Fibroblast of lung (primary cell): ENCODE data around the gene TMEM256. TPM values are rescaled to one million over a fixed set of nuclear protein-coding genes. Genes with fewer than 3 reads are reported as not detected.

Experiments
- DNase-seq, 2 donors: peaks; one replicate each; pipeline versions ENCODE4 v3.0.0 to v3.0.0-alpha.2; 2010; ENCODE audit warnings: low read depth in 2 of 2
- H2AFZ ChIP-seq: 2 replicates; pipeline ENCODE4 v1.5.1; 2012; ENCODE audit warnings: low read length, control low read depth, inconsistent platforms
- H3K27ac ChIP-seq: 2 replicates; pipeline ENCODE4 v1.5.1; 2011; ENCODE audit warnings: low read length, control low read depth; ENCODE audit not compliant: insufficient read depth
- H3K27me3 ChIP-seq: 2 replicates; pipeline ENCODE4 v1.5.1; 2011; ENCODE audit warnings: mild to moderate bottlenecking, low read length; ENCODE audit not compliant: control insufficient read depth, insufficient read depth
- H3K36me3 ChIP-seq: 2 replicates; pipeline ENCODE4 v1.5.1; 2011; ENCODE audit warnings: low read length; ENCODE audit not compliant: control insufficient read depth, insufficient read depth
- H3K4me1 ChIP-seq: 2 replicates; pipeline ENCODE4 v1.5.1; 2011; ENCODE audit warnings: low read length; ENCODE audit not compliant: control insufficient read depth, insufficient read depth; ENCODE audit errors: extremely low read depth
- H3K4me2 ChIP-seq: 2 replicates; pipeline ENCODE4 v1.5.1; 2011; ENCODE audit warnings: low read length, control low read depth; ENCODE audit not compliant: insufficient read depth; ENCODE audit errors: extremely low read depth
- H3K4me3 ChIP-seq, 4 experiments: fragments of 200-600 bp in 1 of 4; sonication (generic) in 1 of 4; replicated peaks in 1 of 4; 2 replicates each; pipeline ENCODE4 v1.5.1; 2011 to 2016; ENCODE audit warnings: low read length in 4 of 4, low read depth in 3 of 4, mild to moderate bottlenecking in 3 of 4, control low read depth in 2 of 4, inconsistent platforms in 1 of 4, mixed read lengths in 1 of 4; ENCODE audit not compliant: insufficient read depth in 1 of 4; ENCODE audit errors: control extremely low read depth in 1 of 4
- H3K79me2 ChIP-seq: 2 replicates; pipeline ENCODE4 v1.5.1; 2012; ENCODE audit warnings: mild to moderate bottlenecking, low read length, inconsistent platforms; ENCODE audit not compliant: control insufficient read depth, insufficient read depth
- H3K9ac ChIP-seq: 2 replicates; pipeline ENCODE4 v1.5.1; 2011; ENCODE audit warnings: mild to moderate bottlenecking, low read length, control low read depth; ENCODE audit not compliant: insufficient read depth
- H3K9me3 ChIP-seq: 2 replicates; pipeline ENCODE4 v1.5.1; 2012; ENCODE audit warnings: low read depth, low read length; ENCODE audit not compliant: control insufficient read depth, insufficient read depth
- H4K20me1 ChIP-seq: 2 replicates; pipeline ENCODE4 v1.5.1; 2011; ENCODE audit warnings: low read length; ENCODE audit not compliant: control insufficient read depth, insufficient read depth; ENCODE audit errors: extremely low read depth
- CTCF ChIP-seq, 2 donors: IDR thresholded peaks in 1 of 2; conservative IDR thresholded peaks in 1 of 2; 1 replicate in 1 of 2; 2 replicates in 1 of 2; pipeline ENCODE4 v1.5.1; 2011 to 2012; ENCODE audit warnings: low read length in 2 of 2, control low read depth in 1 of 2, inconsistent platforms in 1 of 2, low read depth in 1 of 2, mild to moderate bottlenecking in 1 of 2
- EZH2 ChIP-seq: IDR thresholded peaks from 2 replicates; pipeline ENCODE4 v1.5.1; 2012; ENCODE audit warnings: low read length, control low read depth, mild to moderate bottlenecking; ENCODE audit errors: missing control alignments
- polyA plus RNA-seq, 2 donors: library from polyadenylated mRNA; depleted of rRNA in 1 of 2; stranded (reverse) in 1 of 2; unstranded in 1 of 2; fragments of >200 nt; gene quantifications; 2 replicates each; pipeline ENCODE4 v1.2.1, GENCODE V29; 2011 to 2012; ENCODE audit warnings: missing spikeins in 1 of 2
- total RNA-seq: library from RNA; depleted of rRNA; stranded (reverse); fragments of >200 nt; gene quantifications from 2 replicates; pipeline ENCODE4 v1.2.1, GENCODE V29; 2014

Gene TMEM256
- total and polyA plus RNA-seq, 2 donors (not counting 1 experiment from before 2014, with no cell fraction given), result 59.1 to 206 TPM

- H3K4me2 ChIP-seq, result no peak overlapping the region
- no peaks in the 10 kb centered on the region for H3K9me3 ChIP-seq
- no peak for TF ChIP-seq EZH2
- no peak for TF ChIP-seq CTCF (conservative IDR thresholded peaks at IDR 0.05 in 1 of 2, IDR thresholded peaks at IDR 0.05 in 1 of 2; ENCODE audit: low read depth in 1 of 2, low read length in 2 of 2)
- no peaks in the 10 kb centered on the region for H4K20me1 ChIP-seq
- H3K79me2 ChIP-seq, result no peaks in the 10 kb centered on the region
- no peak overlapping the region for H3K9ac ChIP-seq
- no peak overlapping the region for H3K27ac ChIP-seq
- DNase-seq, result no peak
- peaks cover 15% of the 10 kb centered on the region for H3K36me3 ChIP-seq
- no peaks in the 10 kb centered on the region for H3K27me3 ChIP-seq
- H3K4me3 ChIP-seq, result no peak overlapping the region
- H3K4me1 ChIP-seq, result peaks cover 7% of the 10 kb centered on the region
- no peak overlapping the region for H2AFZ ChIP-seq
Observed at GRCh38 chr17:7411427-7411750, 7.5 kb upstream of the TMEM256 start.

DNA sequence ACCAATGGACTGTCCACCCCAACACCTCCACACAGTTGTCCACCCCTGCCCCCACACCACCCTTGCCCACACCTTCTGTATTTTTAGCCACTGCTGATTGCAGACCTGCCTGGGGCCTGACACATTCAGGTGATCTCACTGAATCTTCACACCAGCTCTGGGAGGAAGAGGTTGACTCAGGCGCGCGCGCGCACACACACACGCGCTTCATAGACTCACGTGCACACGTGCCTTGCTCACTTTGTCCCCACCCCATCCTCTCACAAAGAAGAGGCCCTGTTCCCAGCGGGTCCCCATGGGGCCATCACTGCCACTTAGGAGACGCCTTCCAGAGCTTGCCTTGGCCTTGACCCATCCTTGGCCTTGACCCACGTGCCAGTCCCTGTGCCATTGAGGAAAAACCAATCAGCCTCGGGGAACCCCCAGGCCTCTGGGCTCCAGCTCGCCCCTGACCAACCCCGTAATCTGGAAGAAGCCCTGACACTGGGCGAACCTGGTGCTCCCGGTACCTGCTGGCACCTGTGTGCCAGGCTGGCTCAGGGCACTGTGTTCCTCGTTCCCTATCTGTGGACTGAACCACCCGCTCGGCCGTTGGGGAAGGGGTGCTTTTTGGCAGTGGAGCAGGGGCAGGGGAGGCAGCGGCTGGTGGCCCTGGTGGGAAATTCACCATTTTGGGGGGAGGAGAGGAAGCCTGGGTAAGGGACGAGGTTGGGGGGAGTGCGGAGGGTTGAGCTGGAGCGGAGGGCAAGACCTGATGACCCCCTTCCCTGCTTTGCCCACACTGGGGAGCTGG is 6.9 kb upstream of the TMEM256 start:
- H3K9me3 ChIP-seq, result no peaks in the 10 kb centered on the region
- H4K20me1 ChIP-seq, result no peaks in the 10 kb centered on the region
- no peak overlapping the region for H3K4me3 ChIP-seq
- H3K27ac ChIP-seq, result no peak overlapping the region
- H3K79me2 ChIP-seq, result no peaks in the 10 kb centered on the region
- TF ChIP-seq CTCF (conservative IDR thresholded peaks at IDR 0.05 in 1 of 2, IDR thresholded peaks at IDR 0.05 in 1 of 2; ENCODE audit: low read depth in 1 of 2, low read length in 2 of 2), result no peak
- no peak for TF ChIP-seq EZH2
- H2AFZ ChIP-seq, result no peak overlapping the region
- H3K36me3 ChIP-seq, result peaks cover 15% of the 10 kb centered on the region
- H3K4me2 ChIP-seq, result no peak overlapping the region
- no peak for DNase-seq
- peaks cover 7% of the 10 kb centered on the region for H3K4me1 ChIP-seq
- no peak overlapping the region for H3K9ac ChIP-seq
- no peaks in the 10 kb centered on the region for H3K27me3 ChIP-seq

GRCh38 chr17:7409716-7410115 is 5.8 kb upstream of the TMEM256 start:
- H3K4me1 ChIP-seq, result peaks cover 7% of the 10 kb centered on the region
- no peak overlapping the region for H3K9ac ChIP-seq
- no peak overlapping the region for H3K27ac ChIP-seq
- H3K9me3 ChIP-seq, result no peaks in the 10 kb centered on the region
- H3K79me2 ChIP-seq, result no peaks in the 10 kb centered on the region
- no peak overlapping the region for H2AFZ ChIP-seq
- no peak overlapping the region for H3K4me3 ChIP-seq
- H3K4me2 ChIP-seq, result no peak overlapping the region
- no peak for TF ChIP-seq CTCF (conservative IDR thresholded peaks at IDR 0.05 in 1 of 2, IDR thresholded peaks at IDR 0.05 in 1 of 2; ENCODE audit: low read depth in 1 of 2, low read length in 2 of 2)
- no peak for TF ChIP-seq EZH2
- DNase-seq, result no peak
- H3K27me3 ChIP-seq, result no peaks in the 10 kb centered on the region
- H4K20me1 ChIP-seq, result no peaks in the 10 kb centered on the region
- peaks cover 11% of the 10 kb centered on the region for H3K36me3 ChIP-seq
